Activated CD8-positive, alpha-beta memory T cell treated with anti-CD3 and anti-CD28 coated beads for 48 hours (primary cell): Measurements from ENCODE around the gene TM9SF3.
A peak's percentile ranks its signal among the peaks of the same experiment; 100 is the strongest.

Source experiments
- DNase-seq, 3 experiments: peaks; one replicate each; pipeline ENCODE4 v3.0.0-alpha.2; 2020; ENCODE audit warnings: low read depth in 2 of 3, low spot score in 2 of 3

The TM9SF3 gene

DNA sequence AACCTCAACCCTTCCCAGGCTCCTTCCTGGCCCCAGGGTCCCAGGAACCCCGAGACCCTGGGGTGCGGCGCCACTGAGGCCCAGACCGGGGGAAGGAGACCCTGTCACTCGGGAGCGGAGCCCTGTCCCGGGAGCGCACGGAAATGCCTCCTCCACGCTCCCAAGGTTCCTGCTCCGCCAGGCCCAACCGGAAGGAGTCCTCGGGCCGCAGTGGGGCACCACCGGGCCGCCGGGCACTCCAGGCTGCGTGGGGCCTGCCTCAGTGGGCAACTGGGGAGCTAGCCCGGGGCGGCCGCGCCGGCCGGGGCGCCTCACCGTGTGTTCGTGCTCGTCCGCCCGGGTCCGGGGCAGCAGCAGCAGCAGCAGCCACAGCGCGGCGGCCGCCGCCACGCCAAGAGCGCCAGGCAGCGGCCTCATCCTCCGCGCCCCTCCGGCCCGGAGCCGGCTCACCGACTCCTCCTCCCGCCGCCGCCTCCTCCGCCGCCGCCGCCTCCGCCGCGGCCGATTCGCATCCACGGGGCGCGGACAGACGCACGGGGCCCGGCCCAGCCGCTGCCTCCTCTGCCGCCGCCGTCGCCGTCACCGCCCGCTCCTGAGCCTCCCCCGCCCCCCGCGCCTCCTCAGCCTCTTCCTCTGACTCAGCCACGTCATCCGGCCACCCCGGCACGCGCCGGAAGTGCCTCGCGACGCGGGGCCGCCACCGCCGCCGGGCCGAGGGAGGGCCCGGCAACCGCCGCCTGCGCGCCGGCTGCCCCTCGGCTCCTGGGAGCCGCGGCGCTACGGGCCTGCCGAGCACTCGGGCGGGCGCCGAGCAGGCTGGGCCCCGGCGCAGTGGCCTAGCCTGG lies at the start of gene TM9SF3:
TM9SF3 (minus strand) TSS at position 594 of the 845 bp plus-strand sequence; CDS start at position 417, 177 bp downstream.
- DNase-seq: peak; percentile 64 to 85 (median 78)

- DNase-seq: no peak
These were observed 49.7 kb upstream of the TM9SF3 start for GRCh38 chr10:96636551-96636950.

DNA sequence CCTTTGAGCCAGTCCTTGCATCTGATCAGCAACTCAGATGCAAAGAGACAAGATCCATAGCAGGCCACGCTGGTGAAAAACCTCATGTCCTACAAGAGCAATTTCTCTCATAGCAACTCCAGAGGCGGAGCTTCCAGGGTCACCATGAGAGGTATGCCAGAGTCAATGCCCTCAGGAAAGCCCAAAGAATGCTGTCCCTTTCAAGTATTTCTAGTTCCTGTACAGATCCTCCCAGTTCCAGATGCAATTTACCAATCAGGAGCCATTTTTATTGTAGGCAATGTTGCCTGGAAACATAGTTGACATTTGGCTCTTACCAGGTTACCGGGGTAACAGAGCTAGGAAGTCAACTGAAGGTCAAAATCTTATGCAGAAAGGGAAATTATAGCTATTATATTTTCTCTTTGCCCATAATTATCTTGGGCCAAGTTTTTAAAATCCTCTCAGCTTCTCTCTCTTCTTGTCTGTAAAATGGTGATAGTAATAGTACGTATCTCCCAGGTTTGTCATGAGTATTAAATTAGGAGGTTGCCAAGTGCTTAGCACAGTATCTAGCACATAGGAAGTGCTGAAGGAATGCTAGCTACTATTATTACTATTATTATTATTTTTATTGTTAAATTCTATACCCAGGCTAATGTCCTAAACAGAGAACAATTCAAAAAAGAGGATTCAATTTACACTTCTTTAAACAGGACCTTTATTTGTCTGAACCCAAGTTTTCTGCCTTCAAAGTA lies 46.3 kb upstream of the TM9SF3 start:
- no peak for DNase-seq

GRCh38 chr10:96627292-96627691 lies 40.5 kb upstream of the TM9SF3 start:
- no peak for DNase-seq

GRCh38 chr10:96626795-96627194 lies 40.0 kb upstream of the TM9SF3 start:
- no peak for DNase-seq

DNA sequence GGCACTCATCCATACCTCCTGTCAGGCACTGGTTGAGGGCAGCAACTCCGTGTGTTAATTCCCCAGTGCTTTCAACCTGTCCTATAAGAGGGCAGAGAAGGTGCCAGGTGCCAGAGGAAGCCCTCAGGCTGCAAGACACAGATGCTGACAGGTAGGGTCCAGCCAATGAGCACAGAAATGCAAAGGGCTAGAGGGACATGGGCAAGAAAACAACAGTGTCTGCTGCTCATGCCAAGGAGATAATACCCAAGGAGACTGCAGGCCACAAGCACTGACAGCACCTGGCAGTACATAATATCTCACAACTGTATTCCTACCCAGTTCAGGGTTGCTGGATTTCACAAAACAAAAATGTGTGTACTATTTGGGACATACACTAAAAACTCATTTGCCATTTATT lies 38.4 kb upstream of the TM9SF3 start:
- DNase-seq: no peak

DNA sequence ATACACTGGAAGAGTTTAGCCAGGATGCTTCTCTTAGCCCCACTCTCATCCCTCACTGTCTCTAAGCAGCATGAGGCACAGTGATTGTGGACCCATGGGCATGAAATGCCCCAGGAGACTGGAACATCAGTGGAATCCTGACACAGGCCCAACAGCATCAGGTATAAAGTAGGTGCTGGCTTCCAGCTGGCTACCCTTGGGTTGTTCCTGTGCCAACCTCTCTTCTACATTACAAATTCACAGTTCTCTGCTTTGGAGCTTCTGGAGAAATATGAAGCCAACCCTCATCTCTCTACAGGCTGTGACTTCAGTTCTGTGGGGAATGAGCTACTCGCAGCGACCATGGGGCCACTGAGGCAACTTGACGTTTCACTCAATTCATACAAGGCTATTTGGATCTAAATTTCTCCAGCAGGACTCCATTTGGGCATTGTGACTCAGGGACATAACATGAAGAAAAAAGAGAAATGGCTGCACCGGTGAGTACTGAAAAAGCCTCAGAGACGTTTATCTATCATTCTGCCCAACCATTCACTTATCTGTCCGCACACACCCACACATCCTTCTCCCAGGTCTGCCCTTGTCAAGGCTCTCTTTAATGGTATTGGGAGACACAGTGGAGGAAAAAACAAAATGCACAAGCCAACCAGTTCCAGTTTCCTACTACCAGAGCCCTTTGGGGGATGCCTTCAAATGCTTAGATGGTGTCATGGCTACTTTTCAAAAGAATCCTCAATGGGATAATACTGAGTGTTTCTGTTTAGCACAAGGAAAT lies 35.4 kb upstream of the TM9SF3 start:
- DNase-seq: no peak

DNA sequence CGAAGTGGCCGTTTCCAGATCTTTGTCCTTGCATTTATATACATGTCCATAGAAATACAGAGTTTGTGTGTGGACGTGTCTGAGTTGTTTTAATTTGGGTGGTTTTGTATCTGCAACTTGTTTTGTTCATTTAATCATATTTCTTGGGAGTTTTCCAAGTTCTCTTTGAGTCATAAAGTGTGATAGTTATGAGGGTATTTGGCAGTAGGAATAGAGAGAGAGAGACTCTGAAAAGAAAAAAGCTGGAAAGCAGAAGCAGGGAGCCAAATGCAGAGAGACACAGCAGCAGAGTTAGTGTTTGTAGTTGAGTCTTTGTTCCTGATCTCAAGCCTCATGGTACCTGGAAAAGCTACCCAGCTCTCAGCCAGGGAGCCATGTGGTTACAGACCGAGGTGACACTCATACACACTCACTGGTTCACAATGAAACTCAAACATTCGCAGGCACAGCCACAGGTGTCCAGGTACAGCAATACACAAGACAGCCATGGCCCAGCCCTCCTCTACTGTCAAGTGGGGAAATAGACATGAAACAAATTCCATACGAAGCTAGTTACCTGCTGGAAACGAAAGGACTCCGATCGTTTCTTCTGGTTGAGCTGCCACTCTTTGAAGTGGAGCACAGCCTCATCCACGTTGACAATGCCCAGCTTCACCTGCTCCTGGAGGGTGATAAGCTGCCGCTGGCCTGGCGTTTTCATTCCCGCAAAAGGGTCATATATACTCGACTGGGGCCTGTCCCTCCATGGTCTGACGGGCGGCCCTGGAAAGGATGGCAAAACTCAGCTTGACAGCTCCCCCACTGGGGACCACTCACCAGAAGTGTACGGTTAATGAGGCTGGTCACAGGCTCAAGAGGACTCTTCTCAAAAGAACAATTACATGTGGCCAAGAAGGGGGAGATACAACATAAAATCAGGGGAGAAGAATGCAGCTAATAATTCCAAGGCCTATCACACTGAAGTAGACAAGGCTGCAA lies 33.3 kb upstream of the TM9SF3 start:
- DNase-seq: no peak

- no peak for DNase-seq
These were observed 32.3 kb upstream of the TM9SF3 start for GRCh38 chr10:96619120-96619519.

DNA sequence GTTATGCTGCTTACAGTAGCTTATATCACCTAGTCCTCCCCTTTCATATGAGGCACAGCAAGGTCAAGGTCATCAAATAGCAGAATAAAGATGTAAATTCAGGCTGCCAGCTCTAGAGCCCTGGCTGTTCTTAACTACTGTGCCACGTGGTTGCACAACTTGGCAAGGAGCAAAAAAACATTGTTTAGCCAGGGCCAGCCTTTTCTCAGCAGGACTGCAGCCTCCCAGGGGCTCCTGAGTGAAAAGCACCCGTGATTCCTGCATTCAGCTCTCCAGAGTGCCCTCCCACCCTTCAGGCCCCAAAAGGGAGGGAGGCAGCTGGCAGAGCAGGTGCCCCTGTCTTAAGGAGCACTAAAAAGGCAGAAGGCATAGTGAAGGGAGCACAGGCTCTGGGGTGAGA lies 31.8 kb upstream of the TM9SF3 start:
- DNase-seq: no peak

DNA sequence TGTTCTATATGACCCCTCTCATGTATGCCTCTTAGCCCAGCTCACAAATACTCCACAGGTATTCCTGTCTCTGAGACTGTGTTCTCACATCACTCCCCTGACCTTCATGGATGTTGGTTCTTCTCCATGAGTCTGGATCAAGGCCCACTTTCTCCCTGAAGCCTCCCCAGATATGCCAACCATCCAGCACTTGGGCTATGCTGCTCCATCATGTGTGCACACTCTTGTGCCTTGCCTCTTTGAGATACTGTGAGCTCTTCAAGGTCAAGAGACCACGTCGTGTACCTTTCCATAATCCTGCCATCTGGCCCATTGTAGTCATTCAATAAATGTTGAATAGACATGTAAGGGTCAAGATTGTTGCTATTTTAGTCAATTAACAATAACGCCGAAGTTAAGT lies 30.1 kb upstream of the TM9SF3 start:
- DNase-seq: no peak

DNA sequence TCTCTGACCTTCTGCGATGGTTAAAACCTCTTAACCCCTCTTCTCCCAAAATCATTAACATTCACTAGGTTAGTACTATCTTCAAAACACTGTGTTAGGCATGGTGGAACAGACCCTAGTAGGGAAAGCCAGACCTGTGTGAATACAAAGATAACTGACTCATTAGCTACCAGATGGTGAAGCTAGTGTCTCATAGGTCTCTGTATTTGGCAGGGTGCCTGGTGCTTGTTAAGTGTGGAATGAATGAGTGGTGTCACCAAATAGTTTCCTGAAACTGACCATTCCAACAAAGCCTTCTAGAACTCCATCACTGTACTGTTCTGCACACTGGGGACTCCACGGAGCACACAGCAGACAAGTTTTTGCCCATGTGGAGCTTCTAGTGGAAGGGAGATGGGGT lies 27.7 kb upstream of the TM9SF3 start:
- DNase-seq: no peak

- no peak for DNase-seq
These were observed 26.8 kb upstream of the TM9SF3 start for GRCh38 chr10:96613576-96613975.

- no peak for DNase-seq
These were observed 25.4 kb upstream of the TM9SF3 start for GRCh38 chr10:96612055-96612830.

DNA sequence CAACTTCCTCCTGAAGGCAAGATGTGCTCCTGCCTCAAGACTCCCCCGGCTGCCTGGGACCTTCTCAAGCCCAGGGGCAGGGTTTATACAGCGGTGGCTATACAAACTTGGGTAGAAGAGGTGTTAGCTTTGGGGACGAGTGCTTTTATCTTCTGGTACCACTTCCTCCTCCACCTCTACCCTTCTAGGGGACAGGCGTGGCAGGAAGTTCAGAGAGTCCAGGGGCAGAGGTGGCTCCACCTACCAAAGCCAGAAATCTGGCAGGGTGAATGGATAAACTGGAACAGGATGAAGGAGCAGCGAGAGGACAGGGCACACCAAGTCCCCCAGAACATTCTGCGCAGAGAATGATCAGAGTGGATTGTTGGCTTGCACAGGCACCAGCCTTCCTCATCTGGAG lies 24.0 kb upstream of the TM9SF3 start:
- DNase-seq: no peak

- no peak for DNase-seq
These were observed 22.7 kb upstream of the TM9SF3 start for GRCh38 chr10:96609510-96609909.

- no peak for DNase-seq
These were observed 22.0 kb upstream of the TM9SF3 start for GRCh38 chr10:96608805-96609204.

- no peak for DNase-seq
These were observed 21.4 kb upstream of the TM9SF3 start for GRCh38 chr10:96608262-96608661.

GRCh38 chr10:96606946-96607345 lies 20.1 kb upstream of the TM9SF3 start:
- DNase-seq: no peak

- DNase-seq: no peak
These were observed 19.4 kb upstream of the TM9SF3 start for GRCh38 chr10:96606216-96606615.
